SK-N-MC (cell line): ENCODE data around the gene KRT26.
A peak's percentile ranks its signal among the peaks of the same experiment; 100 is the strongest.

Source experiments
- DNase-seq: peaks from one replicate; pipeline ENCODE4 v3.0.0-alpha.2; 2011; ENCODE audit warnings: low read depth, low spot score
- H3K27ac ChIP-seq: fragments of 200-600 bp; sonication (generic); 2 replicates; pipeline ENCODE4 v1.5.1; 2016; ENCODE audit warnings: mixed run types
- H3K36me3 ChIP-seq: fragments of 200-600 bp; sonication (generic); 2 replicates; pipeline ENCODE4 v1.6.1; 2017; ENCODE audit warnings: antibody characterized with exemption, low read length, mixed read lengths; ENCODE audit not compliant: insufficient read depth
- H3K4me3 ChIP-seq: fragments of 200-600 bp; sonication (generic); 2 replicates; pipeline ENCODE4 v1.5.1; 2016
- H3K9ac ChIP-seq: fragments of 200-600 bp; sonication (generic); 2 replicates; pipeline ENCODE4 v1.8.0; 2017; ENCODE audit warnings: mixed run types, mixed read lengths; ENCODE audit not compliant: insufficient read length
- H3K9me3 ChIP-seq: fragments of 200-600 bp; sonication (generic); 2 replicates; pipeline ENCODE4 v1.6.1; 2017; ENCODE audit warnings: low read depth, mild to moderate bottlenecking, antibody characterized with exemption, low read length, moderate library complexity, mixed read lengths
- EZH2 ChIP-seq: fragments of 200-600 bp; sonication (generic); IDR thresholded peaks from one replicate; pipeline ENCODE4 v1.6.1; 2017; ENCODE audit warnings: antibody characterized with exemption
- FOXP2 ChIP-seq: optimal IDR thresholded peaks from 2 replicates; pipeline ENCODE3; 2011; ENCODE audit warnings: mild to moderate bottlenecking, moderate library complexity; ENCODE audit not compliant: insufficient read depth; ENCODE audit errors: extremely low read length, control extremely low read depth
- POLR2AphosphoS5 ChIP-seq: IDR thresholded peaks from 2 replicates; pipeline ENCODE4 v1.6.1; 2012; ENCODE audit warnings: mild to moderate bottlenecking, low read depth, low read length, borderline replicate concordance

The KRT26 gene

GRCh38 chr17:40796846-40797245 is 24.8 kb upstream of the KRT26 start:
- TF ChIP-seq FOXP2 = no peak
- TF ChIP-seq POLR2AphosphoS5 = no peak
- TF ChIP-seq EZH2 = no peak
- Histone ChIP-seq H3K27ac (no peak overlapping the region), H3K36me3 (no peaks in the 10 kb centered on the region), H3K9ac (no peak overlapping the region), H3K9me3 (no peaks in the 10 kb centered on the region), H3K4me3 (no peak overlapping the region)
- DNase-seq = no peak

GRCh38 chr17:40795019-40795667 is 23.1 kb upstream of the KRT26 start:
- DNase-seq = no peak
- Histone ChIP-seq H3K36me3 (no peaks in the 10 kb centered on the region), H3K9me3 (no peaks in the 10 kb centered on the region), H3K4me3 (no peak overlapping the region), H3K9ac (no peak overlapping the region), H3K27ac (no peak overlapping the region)
- TF ChIP-seq FOXP2 = no peak
- TF ChIP-seq EZH2 = no peak
- no peak for TF ChIP-seq POLR2AphosphoS5

GRCh38 chr17:40794466-40794865 is 22.5 kb upstream of the KRT26 start:
- Histone ChIP-seq H3K9me3 (no peaks in the 10 kb centered on the region), H3K36me3 (no peaks in the 10 kb centered on the region)
- no peak for DNase-seq

GRCh38 chr17:40793832-40794231 is 21.8 kb upstream of the KRT26 start:
- Histone ChIP-seq H3K27ac (no peak overlapping the region), H3K9ac (no peak overlapping the region), H3K4me3 (no peak overlapping the region), H3K36me3 (no peaks in the 10 kb centered on the region), H3K9me3 (no peaks in the 10 kb centered on the region)
- no peak for DNase-seq
- no peak for TF ChIP-seq EZH2
- TF ChIP-seq POLR2AphosphoS5 = no peak
- TF ChIP-seq FOXP2 = no peak

More at GRCh38 chr17:40794466-40794865, 22.5 kb upstream of the KRT26 start:
- Histone ChIP-seq H3K9ac (no peak overlapping the region), H3K27ac (no peak overlapping the region), H3K4me3 (no peak overlapping the region)
- TF ChIP-seq POLR2AphosphoS5 = no peak
- TF ChIP-seq FOXP2 = no peak
- TF ChIP-seq EZH2 = no peak

- Histone ChIP-seq H3K9ac (no peak overlapping the region), H3K36me3 (no peaks in the 10 kb centered on the region), H3K9me3 (no peaks in the 10 kb centered on the region), H3K4me3 (no peak overlapping the region), H3K27ac (no peak overlapping the region)
- DNase-seq = no peak
- TF ChIP-seq POLR2AphosphoS5 (no peak), FOXP2 (no peak), EZH2 (no peak)
These were observed 19.9 kb upstream of the KRT26 start for GRCh38 chr17:40791787-40792436.

GRCh38 chr17:40791111-40791510 is 19.1 kb upstream of the KRT26 start:
- H3K27ac ChIP-seq = peak overlapping the region; percentile 51; the same call in 1 of the 2 replicates
- H3K9ac ChIP-seq = peak overlapping the region; percentile 3
- TF ChIP-seq POLR2AphosphoS5 = no peak
- no peak for TF ChIP-seq FOXP2
- no peak for TF ChIP-seq EZH2
- H3K36me3 ChIP-seq = no peaks in the 10 kb centered on the region
- no peaks in the 10 kb centered on the region for H3K9me3 ChIP-seq
- H3K4me3 ChIP-seq = no peak overlapping the region
- no peak for DNase-seq

GRCh38 chr17:40782450-40782849 is 10.4 kb upstream of the KRT26 start, which contains the start of gene KRT27:
KRT27 (minus strand) TSS chr17:40782550; CDS start chr17:40782493, 57 bp downstream.
- TF ChIP-seq POLR2AphosphoS5 (no peak), EZH2 (no peak), FOXP2 (no peak)
- DNase-seq = no peak
- Histone ChIP-seq H3K27ac (no peak within 1 kb of the TSS), H3K9me3 (no peaks in the 10 kb centered on the region), H3K36me3 (no peaks in the 10 kb centered on the region), H3K4me3 (no peak within 1 kb of the TSS), H3K9ac (no peak within 1 kb of the TSS)

- Histone ChIP-seq H3K36me3 (no peaks in the 10 kb centered on the region), H3K4me3 (peak overlapping the region; percentile 68), H3K9ac (peak overlapping the region; percentile 42), H3K27ac (0 out of 2 replicates have a peak overlapping the region, but pooled peaks have one; percentile 7), H3K9me3 (no peaks in the 10 kb centered on the region)
- TF ChIP-seq EZH2 (no peak), FOXP2 (no peak), POLR2AphosphoS5 (no peak)
- no peak for DNase-seq
These were observed 7.3 kb upstream of the KRT26 start for GRCh38 chr17:40779181-40779909.
